GM13977 (cell line): ENCODE results near the gene NFIA.

ENCODE experiments used
- DNase-seq: peaks from one replicate; pipeline ENCODE4 v3.0.0; 2012; ENCODE audit warnings: low spot score
- in situ Hi-C: fragments of 300-500 bp; cut with MboI; formaldehyde crosslinking; loops from one replicate; pipeline ENCODE4 v1.12.0; 2022; ENCODE audit warnings: low sequenced_read_pairs, low pct_unique_long_range_greater_than_20kb, mixed read lengths, inconsistent platforms; ENCODE audit not compliant: unreplicated experiment
- TF ChIP-seq, protein P1 (sequence below): IDR thresholded peaks from 2 replicates; pipeline ENCODE4 v1.5.1; 2012; ENCODE audit warnings: mild to moderate bottlenecking, control low read depth; ENCODE audit not compliant: insufficient read depth; ENCODE audit errors: extremely low read depth, missing control alignments

Gene NFIA

DNA sequence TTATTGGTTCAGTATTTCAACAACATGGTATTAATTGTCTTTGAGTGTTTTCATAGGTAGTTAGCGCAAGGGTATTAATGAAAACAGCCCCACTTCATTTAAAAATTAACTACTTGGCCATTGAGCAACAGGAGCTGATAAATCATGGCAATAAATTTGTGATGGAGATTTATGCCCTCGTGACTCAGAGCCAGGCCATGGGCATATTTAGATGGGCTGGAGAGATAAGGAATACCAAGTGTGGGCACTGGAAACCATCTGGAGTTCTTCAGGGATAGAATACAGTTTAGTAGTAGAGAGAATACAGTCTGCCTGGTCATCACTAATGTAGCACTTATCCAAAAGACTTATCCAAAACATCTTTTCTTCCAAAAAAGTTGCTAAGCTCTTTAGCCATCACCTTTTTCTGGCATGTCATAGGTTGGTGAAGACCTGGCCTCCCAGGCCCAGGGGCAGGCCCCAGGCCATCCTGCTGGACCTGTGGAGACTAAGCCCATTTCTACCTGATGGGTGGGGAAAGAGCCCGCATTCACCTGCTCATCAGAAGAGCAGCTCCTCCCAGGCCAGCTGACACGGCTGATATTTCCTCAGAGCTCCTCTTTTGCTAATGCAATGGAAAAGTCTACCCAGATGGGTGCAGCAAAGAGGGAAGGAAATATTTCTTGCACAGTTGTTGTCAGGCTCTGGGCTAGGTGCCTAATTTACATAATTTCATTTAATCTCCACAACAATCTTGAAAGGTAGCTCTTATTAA lies 404.6 kb downstream of the NFIA start:
- in situ Hi-C loops = no loop called here
- no peak for DNase-seq
- TF ChIP-seq, protein P1, sequence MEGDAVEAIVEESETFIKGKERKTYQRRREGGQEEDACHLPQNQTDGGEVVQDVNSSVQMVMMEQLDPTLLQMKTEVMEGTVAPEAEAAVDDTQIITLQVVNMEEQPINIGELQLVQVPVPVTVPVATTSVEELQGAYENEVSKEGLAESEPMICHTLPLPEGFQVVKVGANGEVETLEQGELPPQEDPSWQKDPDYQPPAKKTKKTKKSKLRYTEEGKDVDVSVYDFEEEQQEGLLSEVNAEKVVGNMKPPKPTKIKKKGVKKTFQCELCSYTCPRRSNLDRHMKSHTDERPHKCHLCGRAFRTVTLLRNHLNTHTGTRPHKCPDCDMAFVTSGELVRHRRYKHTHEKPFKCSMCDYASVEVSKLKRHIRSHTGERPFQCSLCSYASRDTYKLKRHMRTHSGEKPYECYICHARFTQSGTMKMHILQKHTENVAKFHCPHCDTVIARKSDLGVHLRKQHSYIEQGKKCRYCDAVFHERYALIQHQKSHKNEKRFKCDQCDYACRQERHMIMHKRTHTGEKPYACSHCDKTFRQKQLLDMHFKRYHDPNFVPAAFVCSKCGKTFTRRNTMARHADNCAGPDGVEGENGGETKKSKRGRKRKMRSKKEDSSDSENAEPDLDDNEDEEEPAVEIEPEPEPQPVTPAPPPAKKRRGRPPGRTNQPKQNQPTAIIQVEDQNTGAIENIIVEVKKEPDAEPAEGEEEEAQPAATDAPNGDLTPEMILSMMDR = no peak

DNA sequence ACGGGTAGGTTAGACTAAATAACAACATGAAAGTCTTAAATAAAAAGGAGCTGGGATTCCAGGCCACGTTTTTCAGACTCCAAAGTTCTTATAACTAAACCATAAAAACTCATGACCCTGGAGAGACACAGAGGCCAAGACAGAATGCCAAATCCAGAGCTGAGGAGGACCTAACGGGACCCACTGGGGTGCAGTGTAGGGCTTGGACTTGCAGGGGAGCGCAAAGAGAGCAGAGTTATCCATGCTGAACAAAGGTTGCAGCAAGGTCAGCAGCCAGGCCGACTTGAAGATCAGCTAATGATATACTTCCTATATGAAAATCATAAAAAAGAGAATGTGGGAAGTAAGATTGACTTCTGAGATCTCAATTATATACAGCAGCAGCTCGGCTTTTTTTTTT lies 405.4 kb downstream of the NFIA start:
- in situ Hi-C loops = no loop called here
- TF ChIP-seq, protein P1 = no peak

DNA sequence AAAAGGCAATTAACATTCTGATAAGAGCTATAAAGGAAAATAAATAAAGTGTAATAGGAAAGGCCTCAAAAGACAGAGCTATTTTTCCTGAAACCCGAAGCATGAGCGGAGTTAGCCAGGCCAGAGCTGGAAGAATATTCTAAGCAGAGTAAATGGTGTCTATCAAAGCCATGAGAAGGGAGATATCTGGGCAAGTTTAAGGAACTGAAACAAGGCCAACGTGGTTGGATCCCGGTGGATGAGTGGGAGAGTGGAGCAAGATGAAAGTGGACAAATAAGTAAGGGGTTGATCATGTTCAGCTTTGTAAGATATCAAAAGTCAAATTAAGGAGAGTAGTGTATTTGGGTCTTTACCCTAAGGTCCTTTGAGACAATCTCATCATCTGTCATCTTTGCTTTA lies 408.6 kb downstream of the NFIA start:
- TF ChIP-seq, protein P1 = no peak
- in situ Hi-C loops = no loop called here
- DNase-seq = no peak

More for the DNA sequence above, 405.4 kb downstream of the NFIA start:
- no peak for DNase-seq

GRCh38 chr1:61491497-61491896 lies 409.1 kb downstream of the NFIA start:
- TF ChIP-seq, protein P1 = no peak
- DNase-seq = no peak
- in situ Hi-C loops = no loop called here

DNA sequence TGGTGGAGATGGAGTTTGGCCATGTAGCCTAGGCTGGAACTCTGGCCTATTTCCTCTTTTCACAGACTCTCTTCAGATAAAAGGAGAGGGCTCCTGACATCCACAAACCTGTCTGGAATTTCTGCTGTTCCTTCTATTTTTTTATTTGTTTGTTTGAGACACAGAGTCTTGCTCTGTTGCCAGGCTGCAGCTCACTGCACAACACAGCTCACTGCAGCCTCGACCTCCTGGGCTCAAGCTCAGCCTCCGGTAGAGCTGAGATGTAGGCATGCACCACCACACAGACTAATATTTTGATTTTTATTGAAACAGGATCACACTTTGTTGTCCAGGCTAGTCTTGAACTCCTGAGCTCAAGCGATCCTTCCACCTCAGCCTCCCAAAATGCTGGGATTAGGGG lies 411.6 kb downstream of the NFIA start:
- in situ Hi-C loops = no loop called here
- TF ChIP-seq, protein P1 = no peak
- no peak for DNase-seq

GRCh38 chr1:61496501-61496900 lies 414.1 kb downstream of the NFIA start:
- TF ChIP-seq, protein P1 = no peak
- DNase-seq = no peak
- in situ Hi-C loops = no loop called here
